Osteoblast (primary cell): ENCODE data around the gene FNIP1. TPM values are rescaled to one million over a fixed set of nuclear protein-coding genes. Genes with fewer than 3 reads are reported as not detected.
"Not testable (repeated sequence)": the region's sequence is repeated elsewhere in the genome, so short reads cannot be mapped to it uniquely, and the experiment has no call there.

ENCODE experiments used
- DNase-seq: peaks from one replicate; pipeline ENCODE4 v3.0.0; 2011; ENCODE audit warnings: low spot score, mixed read lengths; ENCODE audit not compliant: insufficient read length; ENCODE audit errors: missing footprints
- H2AFZ ChIP-seq: 2 replicates; pipeline ENCODE4 v1.6.0; 2011; ENCODE audit warnings: mild to moderate bottlenecking, low read length
- H3K27ac ChIP-seq: 2 replicates; pipeline ENCODE4 v1.5.1; 2011; ENCODE audit warnings: mild to moderate bottlenecking, low read depth, low read length, moderate library complexity
- H3K27me3 ChIP-seq: 2 replicates; pipeline ENCODE4 v1.6.0; 2012; ENCODE audit warnings: mild to moderate bottlenecking, control low read depth, inconsistent platforms, low read length, moderate library complexity; ENCODE audit not compliant: insufficient read depth
- H3K36me3 ChIP-seq: 2 replicates; pipeline ENCODE4 v1.5.1; 2011; ENCODE audit warnings: mild to moderate bottlenecking, low read length, control low read depth, moderate library complexity; ENCODE audit not compliant: insufficient read depth
- H3K4me1 ChIP-seq: 2 replicates; pipeline ENCODE4 v1.5.1; 2011; ENCODE audit warnings: mild to moderate bottlenecking, low read length, control low read depth, moderate library complexity; ENCODE audit not compliant: insufficient read depth
- H3K4me2 ChIP-seq: 2 replicates; pipeline ENCODE4 v1.6.0; 2011; ENCODE audit warnings: mild to moderate bottlenecking, low read length; ENCODE audit not compliant: insufficient read depth
- H3K4me3 ChIP-seq: fragments of 200-600 bp; sonication (generic); 3 replicates; pipeline ENCODE4 v1.5.1; 2012; ENCODE audit warnings: mild to moderate bottlenecking, low read length, inconsistent platforms; ENCODE audit not compliant: insufficient read depth
- H3K79me2 ChIP-seq: 2 replicates; pipeline ENCODE4 v1.6.0; 2012; ENCODE audit warnings: mild to moderate bottlenecking, low read length, control low read depth, inconsistent platforms; ENCODE audit not compliant: insufficient read depth
- H3K9me3 ChIP-seq: 2 replicates; pipeline ENCODE4 v1.5.1; 2011; ENCODE audit warnings: low read depth, low read length, control low read depth
- H4K20me1 ChIP-seq: 2 replicates; pipeline ENCODE4 v1.6.0; 2012; ENCODE audit warnings: mild to moderate bottlenecking, low read length, control low read depth; ENCODE audit not compliant: insufficient read depth
- total RNA-seq: library from RNA; depleted of rRNA; stranded (reverse); fragments of >200 nt; gene quantifications from 2 replicates; pipeline ENCODE4 v1.2.3, GENCODE V29; 2012
- TF ChIP-seq, protein P1 (sequence below): IDR thresholded peaks from 2 replicates; pipeline ENCODE4 v1.5.1; 2011; ENCODE audit warnings: mild to moderate bottlenecking, low read depth, low read length, moderate library complexity; ENCODE audit errors: extremely low read depth

Gene FNIP1
- total RNA-seq, 1 donor = 116 TPM

DNA sequence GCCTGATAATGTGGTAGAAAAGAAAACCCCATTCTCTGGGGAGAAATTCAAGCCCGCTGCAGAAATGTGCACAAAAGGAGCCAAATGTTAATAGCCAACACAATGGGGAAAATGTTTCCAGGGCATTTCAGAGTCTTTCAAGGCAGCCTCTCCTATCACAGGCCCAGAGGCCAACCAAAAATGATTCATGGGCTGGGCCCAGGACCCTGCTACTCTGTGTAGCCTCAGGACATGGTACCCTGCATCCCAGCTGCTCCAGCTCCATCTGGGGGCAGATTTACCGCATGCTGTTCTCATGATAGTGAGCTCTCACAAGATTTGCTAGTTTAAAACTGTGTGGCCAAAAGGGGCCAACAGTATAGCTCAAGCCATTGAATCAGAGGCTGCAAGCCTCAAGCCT is 202.9 kb downstream of the FNIP1 start:
- H3K36me3 ChIP-seq = no peaks in the 10 kb centered on the region
- no peaks in the 10 kb centered on the region for H3K4me1 ChIP-seq
- no peaks in the 10 kb centered on the region for H4K20me1 ChIP-seq
- no peak for DNase-seq
- no peak overlapping the region for H3K4me3 ChIP-seq
- peaks cover 31% of the 10 kb centered on the region for H3K79me2 ChIP-seq
- H3K27me3 ChIP-seq = no peaks in the 10 kb centered on the region
- no peak overlapping the region for H3K4me2 ChIP-seq
- H3K27ac ChIP-seq = no peak overlapping the region
- H3K9me3 ChIP-seq = no peaks in the 10 kb centered on the region
- H2AFZ ChIP-seq = no peak overlapping the region
- TF ChIP-seq, protein P1, sequence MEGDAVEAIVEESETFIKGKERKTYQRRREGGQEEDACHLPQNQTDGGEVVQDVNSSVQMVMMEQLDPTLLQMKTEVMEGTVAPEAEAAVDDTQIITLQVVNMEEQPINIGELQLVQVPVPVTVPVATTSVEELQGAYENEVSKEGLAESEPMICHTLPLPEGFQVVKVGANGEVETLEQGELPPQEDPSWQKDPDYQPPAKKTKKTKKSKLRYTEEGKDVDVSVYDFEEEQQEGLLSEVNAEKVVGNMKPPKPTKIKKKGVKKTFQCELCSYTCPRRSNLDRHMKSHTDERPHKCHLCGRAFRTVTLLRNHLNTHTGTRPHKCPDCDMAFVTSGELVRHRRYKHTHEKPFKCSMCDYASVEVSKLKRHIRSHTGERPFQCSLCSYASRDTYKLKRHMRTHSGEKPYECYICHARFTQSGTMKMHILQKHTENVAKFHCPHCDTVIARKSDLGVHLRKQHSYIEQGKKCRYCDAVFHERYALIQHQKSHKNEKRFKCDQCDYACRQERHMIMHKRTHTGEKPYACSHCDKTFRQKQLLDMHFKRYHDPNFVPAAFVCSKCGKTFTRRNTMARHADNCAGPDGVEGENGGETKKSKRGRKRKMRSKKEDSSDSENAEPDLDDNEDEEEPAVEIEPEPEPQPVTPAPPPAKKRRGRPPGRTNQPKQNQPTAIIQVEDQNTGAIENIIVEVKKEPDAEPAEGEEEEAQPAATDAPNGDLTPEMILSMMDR = no peak

DNA sequence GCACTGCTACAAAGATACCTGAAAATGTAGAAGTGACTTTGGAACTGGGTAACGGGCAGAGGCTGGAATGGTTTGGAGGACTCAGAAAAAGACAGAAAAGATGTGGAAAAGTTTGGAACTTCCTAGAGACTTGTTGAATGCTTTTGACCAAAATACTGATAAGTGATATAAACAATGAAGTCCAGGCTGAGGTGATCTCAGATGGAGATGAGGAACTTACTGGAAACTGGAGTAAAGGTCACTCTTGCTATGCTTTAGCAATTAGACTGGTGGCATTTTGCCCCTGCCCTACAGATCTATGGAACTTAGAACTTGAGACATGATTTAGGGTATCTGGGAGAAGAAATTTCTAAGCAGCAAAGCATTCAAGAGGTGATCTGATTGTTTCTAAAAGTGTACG is 203.4 kb downstream of the FNIP1 start:
- H4K20me1 ChIP-seq, H3K4me1 ChIP-seq, H3K27me3 ChIP-seq, H3K4me3 ChIP-seq, H3K27ac ChIP-seq, H3K9me3 ChIP-seq, H3K36me3 ChIP-seq, DNase-seq, H2AFZ ChIP-seq, H3K4me2 ChIP-seq: not testable (repeated sequence)
- H3K79me2 ChIP-seq = peaks cover 30% of the 10 kb centered on the region

Other genes starting within 250 kb of the FNIP1 start
- gene RAPGEF6, start 161.8 kb downstream of the FNIP1 start, total RNA-seq = 15.6 and 18.6 TPM in 2 replicates
- not detected in 2 replicates for gene MEIKIN, start 148.6 kb upstream of the FNIP1 start, total RNA-seq
- not detected in 2 replicates for gene ACSL6, start 214.6 kb upstream of the FNIP1 start, total RNA-seq